ENCODE measurements around the gene HOXD4.

The HOXD4 gene

DNA sequence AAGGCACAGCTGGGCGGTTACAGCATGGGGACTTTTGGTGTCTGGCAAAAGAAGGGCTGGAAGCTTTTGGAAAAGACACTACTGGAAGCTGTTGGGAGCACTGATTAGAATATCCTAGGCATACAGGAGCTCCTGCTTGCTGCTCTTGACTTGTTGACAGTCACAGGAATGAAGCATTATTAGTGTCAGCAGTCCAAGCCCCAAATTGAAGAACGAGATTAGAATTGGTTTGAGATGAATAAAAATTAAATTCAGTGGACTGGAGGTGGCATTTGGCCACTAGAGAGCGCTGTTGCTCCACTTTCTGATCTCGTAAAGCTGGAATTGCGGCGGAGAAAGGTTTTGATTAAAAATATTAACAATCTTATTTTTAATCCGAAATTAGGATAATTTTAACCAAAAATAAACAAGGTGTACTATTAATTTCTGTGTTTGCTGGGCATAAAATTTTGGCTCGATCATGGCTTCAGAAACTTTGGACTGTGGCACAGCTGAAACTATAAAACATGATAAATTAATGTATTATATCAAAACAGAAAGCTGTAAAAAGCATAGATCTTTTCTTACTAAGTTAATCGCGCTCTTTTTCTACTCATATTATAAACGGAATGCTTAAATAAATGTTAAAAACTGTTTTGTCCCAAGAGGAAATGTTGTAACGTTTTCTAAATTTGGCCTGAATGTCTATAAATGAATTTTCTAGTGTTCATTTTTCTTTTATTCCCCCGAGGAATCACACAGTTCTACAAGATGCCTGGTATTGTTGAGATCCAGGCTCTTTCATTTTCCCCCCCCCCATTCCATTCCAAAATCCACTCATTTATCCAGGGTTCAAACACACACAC is 24.2 kb upstream of the HOXD4 start:
- peak; percentile 59 for DNase-seq (ENCODE audit: low read depth)

DNA sequence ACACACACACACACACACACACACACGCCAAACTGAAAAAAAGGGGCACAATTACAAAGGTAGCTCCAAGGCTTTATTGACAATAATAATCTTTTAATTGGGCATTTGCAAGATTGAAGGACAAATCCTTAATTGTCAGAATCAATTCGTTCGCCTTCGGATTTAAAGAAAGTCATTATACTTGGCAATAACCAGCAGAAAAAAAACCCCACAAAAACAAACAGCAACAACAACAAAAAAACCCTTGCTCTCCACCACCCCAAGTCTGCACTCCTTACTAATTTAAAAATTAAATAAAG is 23.6 kb upstream of the HOXD4 start:
- DNase-seq (ENCODE audit: low read depth) = no peak

DNA sequence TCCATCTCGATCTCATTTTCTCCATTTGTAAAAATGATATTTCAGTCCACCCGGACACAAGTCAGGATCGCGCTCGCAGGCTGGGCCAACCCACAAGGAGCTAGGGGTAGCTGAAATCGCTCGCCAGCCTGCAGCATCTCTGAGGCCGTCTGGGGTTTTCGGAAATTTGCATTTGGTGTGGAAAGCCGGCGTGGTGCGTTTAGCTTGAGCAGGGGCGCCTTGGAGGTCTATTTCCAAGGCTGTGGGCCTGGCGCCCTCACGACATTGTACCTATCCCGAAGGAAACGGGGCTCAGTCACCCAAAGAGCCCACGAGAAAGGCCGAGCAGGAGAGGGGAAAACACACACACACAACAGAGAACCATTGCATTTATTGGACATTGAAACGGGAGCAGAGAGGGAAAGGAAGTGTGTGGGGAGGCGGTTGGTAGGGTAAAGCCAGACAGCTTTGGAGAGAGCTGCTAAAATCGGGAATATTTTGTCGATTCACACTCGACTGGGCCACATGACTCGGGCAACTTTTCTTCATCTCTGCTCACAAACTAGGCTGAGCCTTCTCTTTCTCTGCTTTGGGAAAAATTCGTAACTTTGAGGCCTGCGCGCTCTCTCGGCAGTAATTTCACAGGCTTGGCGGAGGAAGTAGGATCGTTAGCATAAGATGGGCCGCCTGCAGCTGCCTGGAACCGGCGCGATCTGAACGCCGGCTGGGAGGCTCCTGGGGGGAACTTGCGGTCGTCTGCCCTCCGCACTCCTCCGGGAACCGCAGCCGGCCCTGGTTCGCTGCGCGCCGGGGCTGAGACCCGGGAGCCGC is 23.0 kb upstream of the HOXD4 start:
- no peak for DNase-seq (ENCODE audit: low read depth)

DNA sequence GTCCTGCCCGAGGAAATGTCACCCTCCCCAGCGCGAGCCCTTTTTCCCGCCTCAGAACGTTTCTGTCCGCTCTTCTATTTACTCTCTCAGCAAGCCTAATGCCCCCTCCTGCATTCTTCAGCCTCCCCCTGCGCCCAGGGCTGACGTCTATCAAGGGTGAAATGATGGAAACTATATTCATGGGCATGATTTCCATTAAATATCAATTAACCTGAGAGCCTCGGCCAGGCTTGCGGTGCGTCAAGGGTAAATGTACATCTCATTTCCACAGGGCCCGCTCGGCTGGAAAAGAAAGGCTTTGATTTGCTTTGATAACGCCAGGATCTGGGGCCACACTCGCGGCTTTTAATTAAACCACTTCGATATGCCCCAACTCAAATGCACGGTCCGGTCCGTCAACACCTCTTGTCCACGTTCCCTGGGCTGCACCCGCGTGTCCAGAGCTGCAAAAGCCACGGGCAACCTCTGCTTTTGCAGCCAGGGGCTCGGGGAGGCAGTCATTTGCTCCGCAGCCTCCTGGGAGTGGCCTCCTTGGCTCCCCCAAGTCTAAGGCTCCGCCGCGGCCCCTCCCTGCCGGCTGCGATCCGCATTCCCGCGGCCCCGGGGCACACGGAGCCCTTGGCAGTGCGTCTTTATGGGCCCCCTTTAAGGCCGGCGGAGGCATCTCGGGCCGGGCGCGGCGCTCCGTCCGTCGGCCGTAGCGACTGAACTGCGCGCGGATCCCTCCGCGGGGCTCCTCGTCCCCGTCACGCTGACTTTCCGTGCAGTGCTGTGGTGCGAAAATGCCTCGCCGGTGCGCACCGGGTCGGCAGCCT is 22.2 kb upstream of the HOXD4 start, which contains the start of gene HOXD8:
Gene HOXD8, plus strand, starts transcription at position 724 of the 815 bp plus-strand sequence. CDS start 662 bp downstream, outside the sequence.
- DNase-seq (ENCODE audit: low read depth) = no peak

DNA sequence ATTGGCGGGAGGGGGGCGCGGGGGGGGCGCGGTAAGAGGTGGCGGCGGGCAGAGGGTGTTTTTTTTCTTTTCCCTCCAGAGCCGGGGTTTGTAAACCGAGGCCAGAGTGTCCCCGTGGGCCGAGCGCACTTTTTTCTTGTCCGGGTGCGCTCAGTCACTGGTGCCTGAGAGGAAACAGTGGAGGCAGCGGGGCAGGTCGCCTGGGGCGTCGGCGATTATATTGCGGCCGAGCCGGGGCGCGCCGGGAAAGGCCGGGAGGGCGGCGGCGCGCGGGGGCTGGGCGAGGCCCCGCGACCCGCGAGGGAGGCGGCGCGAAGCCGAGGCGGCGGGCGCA is 21.6 kb upstream of the HOXD4 start:
- DNase-seq (ENCODE audit: low read depth) = no peak

DNA sequence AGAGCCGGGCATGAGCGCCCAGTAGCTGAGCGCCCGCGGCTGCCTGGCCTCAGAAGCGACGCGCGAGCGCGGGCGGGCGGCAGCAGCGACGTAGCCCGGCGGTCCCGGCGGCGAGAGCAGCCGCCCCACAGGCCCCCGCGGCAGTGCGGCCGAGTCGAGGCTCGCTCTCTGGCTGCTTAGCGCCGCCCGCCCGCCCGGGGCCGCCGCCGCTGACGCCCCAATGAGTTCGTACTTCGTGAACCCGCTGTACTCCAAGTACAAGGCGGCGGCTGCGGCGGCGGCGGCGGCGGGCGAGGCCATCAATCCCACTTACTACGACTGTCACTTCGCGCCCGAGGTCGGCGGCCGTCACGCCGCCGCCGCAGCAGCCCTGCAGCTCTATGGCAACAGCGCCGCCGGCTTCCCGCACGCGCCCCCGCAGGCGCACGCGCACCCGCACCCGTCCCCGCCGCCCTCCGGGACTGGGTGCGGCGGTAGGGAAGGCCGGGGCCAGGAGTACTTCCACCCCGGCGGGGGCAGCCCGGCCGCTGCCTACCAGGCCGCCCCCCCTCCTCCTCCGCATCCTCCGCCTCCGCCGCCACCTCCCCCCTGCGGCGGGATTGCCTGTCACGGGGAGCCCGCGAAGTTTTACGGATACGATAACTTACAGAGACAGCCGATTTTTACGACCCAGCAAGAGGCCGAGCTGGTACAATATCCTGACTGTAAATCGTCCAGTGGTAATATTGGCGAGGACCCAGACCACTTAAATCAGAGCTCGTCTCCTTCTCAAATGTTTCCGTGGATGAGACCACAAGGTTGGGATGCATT is 21.0 kb upstream of the HOXD4 start:
- no peak for DNase-seq (ENCODE audit: low read depth)

DNA sequence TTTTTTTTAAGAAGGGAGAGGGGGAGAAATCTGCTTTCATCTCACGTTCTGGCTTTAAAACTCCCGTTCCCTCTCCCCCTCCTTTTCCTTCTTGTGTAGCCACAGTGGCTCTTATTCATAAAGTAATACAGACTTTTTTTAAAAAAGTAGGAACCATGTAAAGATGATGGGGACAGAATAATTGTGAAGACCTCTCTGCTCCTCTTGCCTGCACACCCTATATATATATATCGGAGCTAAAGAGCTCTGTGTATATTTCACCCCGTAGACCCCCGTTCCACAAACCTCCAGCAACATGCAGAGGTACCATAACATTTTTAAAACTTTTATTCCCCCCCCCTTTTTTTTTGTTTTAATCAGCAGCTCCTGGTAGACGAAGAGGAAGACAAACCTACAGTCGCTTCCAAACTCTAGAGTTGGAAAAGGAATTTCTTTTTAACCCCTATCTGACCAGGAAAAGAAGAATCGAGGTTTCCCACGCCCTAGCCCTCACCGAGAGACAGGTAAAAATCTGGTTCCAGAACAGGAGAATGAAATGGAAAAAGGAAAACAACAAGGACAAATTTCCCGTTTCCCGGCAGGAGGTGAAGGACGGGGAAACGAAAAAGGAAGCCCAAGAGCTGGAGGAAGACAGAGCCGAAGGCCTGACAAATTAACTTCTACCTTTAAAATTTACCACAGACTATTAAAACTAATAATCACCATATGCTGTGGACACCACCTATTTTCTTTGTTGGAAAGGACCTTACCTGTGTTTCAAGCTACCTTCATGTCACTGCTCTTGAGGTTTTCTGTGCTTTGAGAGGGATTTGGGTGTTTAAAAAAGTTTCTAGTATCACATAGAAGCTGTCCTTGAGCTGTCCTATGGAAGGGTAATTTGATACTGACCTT is 20.1 kb upstream of the HOXD4 start:
- no peak for DNase-seq (ENCODE audit: low read depth)

DNA sequence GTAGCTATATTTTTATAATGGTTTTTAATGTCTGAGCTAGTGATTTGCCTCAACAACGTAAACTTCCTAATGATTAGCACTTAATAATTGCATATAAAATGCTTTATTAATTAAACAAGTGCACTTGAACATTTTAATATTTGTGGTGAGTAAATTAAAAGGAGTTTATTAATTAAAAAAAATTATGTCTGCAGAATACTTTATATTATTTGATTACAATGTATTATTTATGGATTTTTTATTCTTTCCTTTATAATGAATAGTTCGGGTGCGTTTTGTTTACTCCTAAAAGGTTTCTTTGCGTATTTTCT is 19.5 kb upstream of the HOXD4 start:
- no peak for DNase-seq (ENCODE audit: low read depth)

DNA sequence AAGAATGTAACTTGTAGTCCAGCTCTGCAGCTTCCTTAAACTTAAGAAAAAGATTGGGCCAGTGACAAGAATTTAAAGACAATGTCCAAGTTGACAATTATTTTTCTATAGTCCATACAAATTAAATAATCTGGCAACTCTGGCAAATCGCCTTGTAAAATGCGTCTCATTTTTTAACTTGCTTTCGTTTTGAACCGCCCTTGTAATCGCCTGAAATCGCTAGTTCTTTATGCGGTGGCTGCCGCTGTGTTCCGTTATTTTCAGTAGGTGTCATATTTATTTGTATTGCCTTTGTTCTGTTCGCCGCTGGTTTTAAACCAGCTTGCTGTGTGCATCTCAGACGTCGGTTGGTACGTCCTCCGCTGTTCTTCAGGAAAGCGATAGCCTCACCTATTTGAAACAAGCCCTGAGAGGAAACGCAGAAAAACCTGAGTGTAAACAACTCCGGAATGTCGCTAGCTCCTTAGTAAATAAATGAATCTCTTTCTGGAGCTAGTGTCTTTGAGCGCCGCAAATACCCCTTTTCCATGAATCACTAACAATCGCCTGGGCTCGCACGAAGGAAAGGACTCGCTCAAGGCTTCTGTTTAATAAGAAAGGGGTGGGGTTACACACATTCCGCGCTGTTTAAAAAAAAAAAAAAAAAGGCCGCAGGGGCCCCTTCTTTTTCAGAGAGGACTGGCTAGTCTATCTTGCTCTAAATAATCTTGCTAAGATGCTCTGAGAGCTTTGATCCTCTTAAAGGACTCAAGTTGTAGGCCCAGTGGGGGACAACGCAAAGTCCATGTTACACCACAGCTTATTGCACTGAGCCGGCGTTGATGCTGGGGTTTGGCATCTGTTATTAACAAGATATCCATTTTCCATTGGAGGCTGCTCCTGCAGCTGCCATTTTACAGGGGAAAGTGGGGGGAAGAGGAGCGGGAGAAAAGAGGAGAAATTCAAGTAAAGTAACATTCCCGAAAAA is 18.9 kb upstream of the HOXD4 start:
- DNase-seq (ENCODE audit: low read depth) = no peak

DNA sequence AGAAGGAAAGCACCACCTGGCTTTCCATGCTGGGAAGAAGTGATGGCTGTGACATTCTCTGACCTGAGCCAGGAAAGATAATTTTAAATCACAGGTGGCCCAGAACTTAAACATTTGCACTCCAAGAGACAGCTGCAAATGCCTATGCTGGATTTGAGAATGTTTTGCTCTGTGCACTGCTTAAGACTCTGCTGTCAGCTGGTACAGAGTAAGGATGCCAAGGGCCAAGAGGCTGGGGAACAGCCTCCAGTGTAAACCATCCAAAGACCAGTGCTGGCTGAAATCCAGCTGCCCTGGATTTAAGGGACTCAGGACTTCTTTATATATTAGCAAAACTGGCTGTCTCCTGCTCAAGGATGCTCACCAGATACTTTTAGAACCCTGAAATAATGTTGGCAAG is 18.0 kb upstream of the HOXD4 start:
- no peak for DNase-seq (ENCODE audit: low read depth)

DNA sequence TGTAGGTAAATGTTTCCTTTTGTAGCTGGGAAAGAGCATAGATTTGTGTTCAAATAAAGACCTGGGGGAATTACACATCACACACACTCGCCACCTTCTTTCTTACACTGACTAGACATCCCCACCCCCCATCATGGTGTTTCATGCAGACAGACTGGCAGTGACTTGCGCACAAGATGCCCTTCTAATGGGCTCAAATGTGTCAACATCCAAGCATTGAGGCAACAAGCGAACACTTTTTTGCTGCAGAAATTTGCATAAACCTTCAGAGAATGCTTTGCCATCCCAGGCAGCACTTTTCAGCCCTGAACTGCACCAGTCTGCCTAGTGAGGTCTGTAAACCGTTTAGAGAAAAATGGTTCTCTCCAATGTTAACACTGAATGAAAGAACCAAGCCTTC is 17.3 kb upstream of the HOXD4 start:
- DNase-seq (ENCODE audit: low read depth) = no peak

DNA sequence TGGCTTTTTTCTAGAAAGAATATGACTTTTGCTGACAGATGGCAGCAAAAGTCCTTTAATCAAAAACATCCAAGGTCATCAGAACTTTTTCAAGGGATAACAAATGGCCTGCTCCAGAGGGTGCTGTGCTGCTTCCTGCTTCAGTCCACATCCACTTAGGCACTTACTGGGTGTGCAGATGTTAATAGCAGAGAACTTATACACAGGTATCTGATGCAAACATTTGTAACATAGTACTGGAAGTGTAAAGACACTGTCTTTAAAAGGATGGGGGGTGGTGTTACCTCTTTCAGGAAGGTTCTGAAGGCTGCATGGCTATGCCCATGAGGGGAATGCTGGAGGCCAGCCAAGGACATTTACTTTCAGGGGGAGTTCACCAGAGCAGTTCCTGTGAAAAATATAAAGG is 16.3 kb upstream of the HOXD4 start:
- no peak for DNase-seq (ENCODE audit: low read depth)

DNA sequence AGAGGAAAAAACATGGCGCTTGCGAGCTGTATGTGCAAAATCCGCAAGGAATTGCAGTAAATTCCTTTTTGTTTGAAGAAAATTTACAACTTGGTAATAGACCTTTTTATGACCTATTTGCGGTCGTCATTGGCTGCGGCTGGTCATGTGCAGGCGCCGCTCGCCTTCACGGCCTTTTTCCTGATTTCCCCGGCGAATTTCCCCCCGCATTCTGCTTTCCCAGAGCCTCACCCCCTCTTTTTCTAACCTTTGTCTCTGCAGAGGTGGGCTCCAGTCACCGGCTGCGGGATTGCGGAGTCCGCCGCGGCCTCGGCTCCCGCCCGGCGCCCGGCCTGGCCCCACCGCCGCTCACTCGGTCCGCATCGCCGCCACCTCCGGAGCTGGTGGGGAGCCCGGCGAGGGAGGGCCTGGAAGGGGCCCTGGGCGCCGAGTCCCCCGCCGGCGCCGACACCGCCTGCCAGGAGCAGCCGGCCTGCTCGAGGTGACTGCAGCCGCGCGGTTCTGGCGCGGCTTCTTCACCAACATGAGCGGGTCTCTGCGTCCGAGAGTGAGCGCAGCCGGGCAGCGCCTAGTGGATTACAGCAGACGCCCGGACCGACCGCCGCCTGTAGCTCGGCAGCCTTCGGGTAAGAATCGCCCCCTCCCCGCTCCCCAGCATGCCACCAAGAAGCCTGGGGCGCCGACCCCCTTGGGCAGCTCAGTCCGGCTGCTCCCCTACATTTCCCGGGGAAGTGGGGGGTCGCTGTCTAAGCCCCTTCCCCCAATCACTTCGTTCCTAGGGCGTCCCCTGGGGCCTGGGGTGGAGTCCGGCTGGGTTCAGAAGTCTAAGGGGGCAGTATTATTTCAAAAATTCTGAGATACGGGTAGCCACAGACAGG is 14.7 kb upstream of the HOXD4 start:
- DNase-seq (ENCODE audit: low read depth) = no peak

DNA sequence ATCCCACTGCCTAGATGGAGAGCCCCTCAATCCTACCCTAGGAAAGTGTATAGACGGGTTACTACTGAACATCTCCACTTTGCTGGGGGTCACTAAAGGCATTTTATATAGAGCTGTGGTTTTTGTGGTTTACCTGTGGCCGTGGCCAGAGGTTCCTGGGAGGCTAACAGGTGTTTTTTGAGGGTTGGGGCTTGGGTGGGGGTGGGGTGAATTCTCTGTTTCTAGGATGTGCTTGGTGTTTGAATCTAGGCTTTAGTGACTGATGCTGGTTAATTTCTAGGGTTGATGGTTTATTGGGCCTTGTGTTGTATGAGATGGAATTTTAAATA is 14.1 kb upstream of the HOXD4 start:
- no peak for DNase-seq (ENCODE audit: low read depth)

DNA sequence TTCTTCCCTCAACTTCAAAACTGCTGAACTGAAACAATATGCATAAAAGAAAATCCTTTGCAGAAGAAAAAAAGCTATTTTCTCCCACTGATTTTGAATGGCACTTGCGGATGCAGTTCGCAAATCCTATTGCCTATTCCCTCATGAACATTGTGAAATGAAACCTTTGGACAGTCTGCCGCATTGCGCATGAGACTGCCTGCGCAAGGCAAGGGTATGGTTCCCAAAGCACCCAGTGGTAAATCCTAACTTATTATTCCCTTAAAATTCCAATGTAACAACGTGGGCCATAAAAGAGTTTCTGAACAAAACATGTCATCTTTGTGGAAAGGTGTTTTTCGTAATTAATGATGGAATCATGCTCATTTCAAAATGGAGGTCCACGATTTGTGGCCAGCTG is 13.4 kb upstream of the HOXD4 start:
- no peak for DNase-seq (ENCODE audit: low read depth)

DNA sequence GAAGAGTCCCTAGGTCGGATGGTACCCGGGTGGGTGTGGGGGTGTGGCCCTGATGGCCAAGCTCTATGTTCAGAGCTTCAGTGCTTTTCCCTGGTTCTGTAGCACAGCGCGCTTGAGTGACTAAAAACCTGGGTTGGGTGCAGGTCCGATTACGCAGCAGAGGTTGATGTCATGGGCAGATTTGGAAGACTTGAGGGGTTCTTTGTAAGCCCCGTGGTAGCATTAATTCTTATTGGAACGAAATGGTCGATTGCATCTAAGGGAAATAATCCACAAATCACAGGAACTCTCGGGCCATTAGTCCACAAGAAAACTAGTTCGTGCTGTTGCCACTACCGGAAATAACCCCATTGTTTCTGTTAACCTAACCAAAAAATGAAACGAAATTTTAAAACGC is 12.8 kb upstream of the HOXD4 start:
- DNase-seq (ENCODE audit: low read depth) = no peak

DNA sequence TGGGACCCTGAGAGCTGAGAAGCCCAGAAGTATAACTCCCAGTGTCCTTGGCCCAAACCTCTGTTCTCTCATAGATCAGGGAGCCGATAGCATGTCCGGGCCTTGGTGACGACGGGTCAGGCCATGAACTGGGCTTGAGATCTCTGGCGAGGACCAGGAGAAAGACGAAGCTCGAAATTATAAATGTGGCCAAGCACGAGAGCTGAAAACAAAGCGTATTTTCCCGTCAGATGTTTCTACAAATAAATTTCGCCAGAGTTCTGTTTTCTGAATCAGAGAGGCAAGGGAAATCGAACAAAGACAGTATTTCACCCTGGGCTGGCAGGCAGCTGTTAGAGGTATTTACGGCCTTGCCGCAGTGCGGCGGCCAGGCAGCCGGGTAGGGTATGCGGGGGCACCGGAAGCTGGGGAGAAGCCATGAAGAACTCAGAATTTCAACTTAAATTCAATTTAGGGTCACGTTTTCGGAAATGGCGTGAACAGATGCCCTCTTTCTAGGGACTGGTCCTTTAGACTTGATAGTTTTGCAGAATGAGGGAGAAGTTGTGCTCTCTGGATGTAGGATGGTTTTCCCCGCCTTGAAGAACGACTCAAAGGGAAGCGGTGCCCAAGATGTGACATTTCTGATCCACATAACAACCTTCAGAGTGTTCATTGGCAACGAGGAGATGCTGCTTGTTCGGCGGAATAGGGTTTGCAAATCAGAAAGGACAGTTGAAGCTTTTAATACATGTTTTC is 12.3 kb upstream of the HOXD4 start:
- DNase-seq (ENCODE audit: low read depth) = no peak

All from T follicular helper cell (primary cell).